ENCODE data around the gene AHR. TPM values are rescaled to one million over a fixed set of nuclear protein-coding genes. Genes with fewer than 3 reads are reported as not detected.
"Not testable (repeated sequence)": the region's sequence is repeated elsewhere in the genome, so short reads cannot be mapped to it uniquely, and the experiment has no call there.

Gene AHR
- total RNA-seq, 1 donor from 2014 or later, result 12.1 TPM

GRCh38 chr7:17391366-17391765, 92.9 kb downstream of the AHR start:
- no peak for DNase-seq (ENCODE audit: low read depth, low spot score)
- TF ChIP-seq CTCF (conservative IDR thresholded peaks at IDR 0.05), result no peak

GRCh38 chr7:17392846-17393245, 94.4 kb downstream of the AHR start:
- TF ChIP-seq CTCF (conservative IDR thresholded peaks at IDR 0.05), result no peak
- H3K9me3 Mint-ChIP-seq, result peaks cover 10% of the 10 kb centered on the region
- DNase-seq (ENCODE audit: low read depth, low spot score), result no peak
- H3K36me3 Mint-ChIP-seq (ENCODE audit: low read depth), result peaks cover 14% of the 10 kb centered on the region
- no peak overlapping the region for H3K27ac Mint-ChIP-seq (ENCODE audit: unreplicated experiment)
- peaks cover 6% of the 10 kb centered on the region for H3K4me1 Mint-ChIP-seq
- H3K27me3 Mint-ChIP-seq (ENCODE audit: low read depth), result no peaks in the 10 kb centered on the region
- no peak overlapping the region for H3K4me3 Mint-ChIP-seq

More at GRCh38 chr7:17391366-17391765, 92.9 kb downstream of the AHR start:
- peaks cover 6% of the 10 kb centered on the region for H3K4me1 Mint-ChIP-seq
- H3K4me3 Mint-ChIP-seq, result no peak overlapping the region
- H3K36me3 Mint-ChIP-seq (ENCODE audit: low read depth), result peaks cover 12% of the 10 kb centered on the region
- H3K27me3 Mint-ChIP-seq (ENCODE audit: low read depth), result no peaks in the 10 kb centered on the region
- peaks cover 7% of the 10 kb centered on the region for H3K9me3 Mint-ChIP-seq
- no peak overlapping the region for H3K27ac Mint-ChIP-seq (ENCODE audit: unreplicated experiment)

- peaks cover 14% of the 10 kb centered on the region for H3K36me3 Mint-ChIP-seq (ENCODE audit: low read depth)
- H3K4me3 Mint-ChIP-seq; H3K9me3 Mint-ChIP-seq; H3K4me1 Mint-ChIP-seq; H3K27ac Mint-ChIP-seq (ENCODE audit: unreplicated experiment); DNase-seq (ENCODE audit: low read depth, low spot score); H3K27me3 Mint-ChIP-seq (ENCODE audit: low read depth): not testable (repeated sequence)
These were observed 96.1 kb downstream of the AHR start for GRCh38 chr7:17394563-17394962.
